H1 (cell line): ENCODE results near the gene FBXO41.

ENCODE experiments used
- BRCA1 ChIP-seq: IDR thresholded peaks from 2 replicates; pipeline ENCODE4 v1.6.1; 2012; ENCODE audit warnings: low read depth, low read length, improper control_type of control experiment
- CTCF ChIP-seq, 3 experiments: IDR thresholded peaks; 1 replicate in 2 of 3; 2 replicates in 1 of 3; pipeline versions ENCODE4 v1.5.1 to v1.6.1; 2011; ENCODE audit warnings: low read length in 3 of 3, mild to moderate bottlenecking in 3 of 3, inconsistent platforms in 2 of 3, low read depth in 1 of 3, moderate library complexity in 1 of 3; ENCODE audit not compliant: insufficient read depth in 1 of 3; ENCODE audit errors: control extremely low read depth in 1 of 3
- JUN ChIP-seq: IDR thresholded peaks from 2 replicates; pipeline ENCODE4 v1.6.1; 2011; ENCODE audit warnings: low read depth, mild to moderate bottlenecking, improper control_type of control experiment, low read length
- RAD21 ChIP-seq, 2 experiments: IDR thresholded peaks in 1 of 2; conservative IDR thresholded peaks in 1 of 2; 2 replicates each; pipeline ENCODE4 v1.6.1; 2011; ENCODE audit warnings: low read depth in 2 of 2, low read length in 2 of 2, improper control_type of control experiment in 1 of 2, inconsistent platforms in 1 of 2, mild to moderate bottlenecking in 1 of 2, moderate library complexity in 1 of 2
- SIN3A ChIP-seq, 2 experiments: IDR thresholded peaks in 1 of 2; conservative IDR thresholded peaks in 1 of 2; 2 replicates each; pipeline ENCODE4 v1.6.1; 2011 to 2012; ENCODE audit warnings: low read length in 2 of 2, improper control_type of control experiment in 1 of 2, low read depth in 1 of 2, mild to moderate bottlenecking in 1 of 2
- SP1 ChIP-seq: IDR thresholded peaks from 2 replicates; pipeline ENCODE4 v1.6.1; 2011; ENCODE audit warnings: low read depth, low read length

GRCh38 chr2:73214120-73215035, 69.9 kb downstream of the FBXO41 start, which contains the start of gene SMYD5:
- peak; percentile 54; the same call in 1 of the 2 replicates for TF ChIP-seq BRCA1
- TF ChIP-seq SP1, result peak; percentile 41; the same call in 1 of the 2 replicates
- 0 out of 4 replicates have a peak, but pooled peaks of 1 of the 3 experiments have one; percentile 7 for TF ChIP-seq CTCF (IDR thresholded peaks at IDR 0.05; ENCODE audit: control extremely low read depth in 1 of 3, insufficient read depth in 1 of 3, low read depth in 1 of 3, low read length in 3 of 3)
- TF ChIP-seq SIN3A (conservative IDR thresholded peaks at IDR 0.05 in 1 of 2, IDR thresholded peaks at IDR 0.05 in 1 of 2; ENCODE audit: low read depth in 1 of 2, low read length in 2 of 2), result peak in 1 of 2 experiments; percentile 63; a peak in 1 of 4 replicates
- no peak for TF ChIP-seq RAD21 (IDR thresholded peaks at IDR 0.05 in 1 of 2, conservative IDR thresholded peaks at IDR 0.05 in 1 of 2; ENCODE audit: low read depth in 2 of 2, low read length in 2 of 2)
- no peak for TF ChIP-seq JUN
